ENCODE data around the gene KDM4C.

The KDM4C gene

GRCh38 chr9:6845128-6845826, 87.5 kb downstream of the KDM4C start:
- TF ChIP-seq, protein P1, sequence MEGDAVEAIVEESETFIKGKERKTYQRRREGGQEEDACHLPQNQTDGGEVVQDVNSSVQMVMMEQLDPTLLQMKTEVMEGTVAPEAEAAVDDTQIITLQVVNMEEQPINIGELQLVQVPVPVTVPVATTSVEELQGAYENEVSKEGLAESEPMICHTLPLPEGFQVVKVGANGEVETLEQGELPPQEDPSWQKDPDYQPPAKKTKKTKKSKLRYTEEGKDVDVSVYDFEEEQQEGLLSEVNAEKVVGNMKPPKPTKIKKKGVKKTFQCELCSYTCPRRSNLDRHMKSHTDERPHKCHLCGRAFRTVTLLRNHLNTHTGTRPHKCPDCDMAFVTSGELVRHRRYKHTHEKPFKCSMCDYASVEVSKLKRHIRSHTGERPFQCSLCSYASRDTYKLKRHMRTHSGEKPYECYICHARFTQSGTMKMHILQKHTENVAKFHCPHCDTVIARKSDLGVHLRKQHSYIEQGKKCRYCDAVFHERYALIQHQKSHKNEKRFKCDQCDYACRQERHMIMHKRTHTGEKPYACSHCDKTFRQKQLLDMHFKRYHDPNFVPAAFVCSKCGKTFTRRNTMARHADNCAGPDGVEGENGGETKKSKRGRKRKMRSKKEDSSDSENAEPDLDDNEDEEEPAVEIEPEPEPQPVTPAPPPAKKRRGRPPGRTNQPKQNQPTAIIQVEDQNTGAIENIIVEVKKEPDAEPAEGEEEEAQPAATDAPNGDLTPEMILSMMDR (IDR thresholded peaks at IDR 0.05; ENCODE audit: low read depth, low read length, missing control alignments): no peak
- DNase-seq (ENCODE audit: extremely low read depth, low read depth): no peak
- H3K4me3 ChIP-seq (replicated peaks; ENCODE audit: low read depth, low read length): no peak overlapping the region

GRCh38 chr9:6845880-6846279, 88.1 kb downstream of the KDM4C start:
- H3K4me3 ChIP-seq (replicated peaks; ENCODE audit: low read depth, low read length): no peak overlapping the region
- no peak for DNase-seq (ENCODE audit: extremely low read depth, low read depth)
- TF ChIP-seq, protein P1 (IDR thresholded peaks at IDR 0.05; ENCODE audit: low read depth, low read length, missing control alignments): peak; percentile 48

DNA sequence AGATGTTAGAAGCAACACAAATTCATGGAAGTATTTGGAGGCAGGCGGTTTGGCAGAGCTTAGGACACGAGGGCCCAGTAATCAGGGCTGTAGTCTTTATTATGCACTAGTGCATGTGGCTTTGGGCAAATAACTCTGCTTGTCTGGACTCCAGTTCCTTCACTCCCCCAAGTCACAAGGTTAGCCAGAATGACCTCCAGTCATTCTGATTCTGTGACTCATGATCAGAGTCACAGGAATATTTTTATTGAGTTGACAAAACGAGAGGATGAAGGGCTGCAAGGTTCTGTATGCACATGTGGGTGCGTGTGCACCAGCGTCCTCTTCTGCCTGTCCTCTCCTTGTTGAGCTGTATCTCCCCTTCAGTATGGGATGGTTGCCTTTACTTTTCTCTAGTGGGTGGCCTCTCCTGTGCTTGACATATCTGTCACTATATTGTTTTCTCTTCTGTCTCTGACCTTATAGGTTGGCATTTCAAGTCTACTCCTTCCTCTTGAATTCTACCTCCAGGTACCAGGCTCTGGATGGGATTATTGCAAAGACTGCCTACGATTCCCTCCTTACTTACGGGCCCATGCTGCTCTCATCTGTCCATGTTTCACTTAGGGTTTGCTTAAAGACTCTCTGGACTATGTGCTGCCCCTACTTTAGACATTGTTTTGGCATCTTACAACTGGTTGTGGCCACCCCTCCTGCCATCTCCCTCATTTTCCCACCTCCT, 94.6 kb downstream of the KDM4C start:
- DNase-seq (ENCODE audit: extremely low read depth, low read depth): no peak
- TF ChIP-seq, protein P1 (IDR thresholded peaks at IDR 0.05; ENCODE audit: low read depth, low read length, missing control alignments): no peak
- no peak overlapping the region for H3K4me3 ChIP-seq (replicated peaks; ENCODE audit: low read depth, low read length)

DNA sequence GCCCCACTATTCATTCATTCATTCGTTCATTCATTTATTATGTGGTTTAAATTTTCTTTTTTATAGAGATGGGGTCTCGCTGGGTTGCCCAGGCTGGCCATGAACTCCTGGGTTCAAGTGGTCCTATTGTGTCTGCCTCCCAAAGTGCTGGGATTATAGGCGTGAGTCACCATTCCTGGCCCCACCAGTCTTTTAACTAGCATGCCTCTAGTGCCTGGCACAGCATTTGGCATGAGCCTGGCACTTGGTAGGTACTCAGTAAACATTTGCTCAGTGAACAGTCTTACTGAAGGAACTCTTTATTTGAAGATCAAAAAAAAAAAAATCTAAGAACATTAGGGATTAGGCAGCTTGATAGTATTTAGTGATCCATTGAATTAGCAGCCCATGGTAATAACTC, 98.1 kb downstream of the KDM4C start:
- no peak for DNase-seq (ENCODE audit: extremely low read depth, low read depth)
- H3K4me3 ChIP-seq (replicated peaks; ENCODE audit: low read depth, low read length): no peak overlapping the region
- TF ChIP-seq, protein P1 (IDR thresholded peaks at IDR 0.05; ENCODE audit: low read depth, low read length, missing control alignments): no peak

- no peak overlapping the region for H3K4me3 ChIP-seq (replicated peaks; ENCODE audit: low read depth, low read length)
- DNase-seq (ENCODE audit: extremely low read depth, low read depth): no peak
- TF ChIP-seq, protein P1 (IDR thresholded peaks at IDR 0.05; ENCODE audit: low read depth, low read length, missing control alignments): no peak
Measured at GRCh38 chr9:6864102-6864501, 106.3 kb downstream of the KDM4C start.

DNA sequence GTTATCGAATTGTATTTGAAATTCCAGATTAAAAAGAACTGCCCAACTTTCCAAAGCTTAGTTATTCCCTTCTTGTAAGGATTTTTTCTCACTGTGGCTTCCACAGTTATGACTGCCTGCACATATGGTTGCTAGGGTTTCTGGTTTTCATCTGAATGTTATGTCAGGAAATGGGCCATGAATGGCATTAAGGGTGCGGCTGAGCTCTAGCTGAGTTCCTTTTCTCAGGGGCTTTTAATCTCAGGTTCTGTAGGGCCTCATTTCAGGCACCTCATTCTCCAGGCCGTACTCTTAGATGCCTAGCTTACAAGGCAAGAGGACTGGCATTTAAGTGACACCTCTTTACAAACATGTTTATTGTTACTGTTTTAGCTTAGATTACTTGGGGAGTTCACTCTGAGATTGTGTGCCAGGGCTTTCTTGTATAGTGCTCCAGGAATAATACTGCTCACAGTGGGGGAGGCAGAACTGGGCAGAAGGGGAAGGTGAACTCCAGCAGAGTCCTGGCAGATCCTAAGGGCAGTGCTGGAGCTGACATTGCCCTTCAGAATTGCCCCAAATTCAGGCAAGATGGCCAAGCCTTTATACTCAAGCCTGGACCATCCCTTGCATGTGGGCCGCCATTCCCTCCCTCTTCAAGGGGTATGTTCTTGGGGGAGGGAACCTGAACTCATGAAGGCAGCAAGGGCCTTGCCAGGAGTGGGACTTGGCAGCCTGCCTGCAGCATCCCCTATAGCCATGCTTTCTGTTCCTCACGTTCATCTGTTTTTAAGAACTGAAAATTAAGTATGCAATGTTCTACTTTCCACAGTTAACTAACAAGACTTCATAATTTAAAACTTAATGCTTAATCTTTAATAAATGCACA, 111.5 kb downstream of the KDM4C start:
- H3K4me3 ChIP-seq (replicated peaks; ENCODE audit: low read depth, low read length): no peak overlapping the region
- no peak for DNase-seq (ENCODE audit: extremely low read depth, low read depth)
- TF ChIP-seq, protein P1 (IDR thresholded peaks at IDR 0.05; ENCODE audit: low read depth, low read length, missing control alignments): no peak

All from HFF-Myc (cell line).